H1 (cell line): ENCODE results near the gene FAM114A2. TPM values are rescaled to one million over a fixed set of nuclear protein-coding genes. Genes with fewer than 3 reads are reported as not detected.

Experiments
- CTCF ChIA-PET: fragments of 300-600 bp; sonication (Branson Sonifier 250); formaldehyde crosslinking; loops from one replicate; lab custom pipeline; 2021; ENCODE audit not compliant: partially characterized antibody; lab: Charles Lee
- POLR2A ChIA-PET: fragments of 300-600 bp; sonication (Branson Sonifier 250); formaldehyde crosslinking; loops from one replicate; lab custom pipeline; 2021; ENCODE audit warnings: inconsistent platforms; ENCODE audit not compliant: partially characterized antibody; lab: Charles Lee
- DNase-seq, 2 experiments: peaks; one replicate each; pipeline versions ENCODE4 v3.0.0 to v3.0.0-alpha.2; 2010 to 2022; ENCODE audit warnings: low spot score in 2 of 2, low read depth in 1 of 2, mixed read lengths in 1 of 2
- FAIRE-seq: peaks from 2 replicates; lab custom pipeline; 2011; peaks lifted over from hg19 to GRCh38; lab: Jason Lieb, UNC
- H2AFZ ChIP-seq: 2 replicates; pipeline ENCODE4 v1.8.1; 2012; ENCODE audit warnings: low read length, inconsistent platforms
- H2AK5ac ChIP-seq: 2 replicates; pipeline ENCODE4 v1.6.1; 2013; ENCODE audit warnings: low read depth, low read length
- H2BK120ac ChIP-seq: replicated peaks from 2 replicates; pipeline ENCODE3; 2013; ENCODE audit warnings: low read depth, low read length, inconsistent platforms
- H2BK12ac ChIP-seq: 2 replicates; pipeline ENCODE4 v1.6.1; 2013; ENCODE audit warnings: low read depth, low read length
- H2BK15ac ChIP-seq: 2 replicates; pipeline ENCODE4 v1.6.1; 2013; ENCODE audit warnings: low read length
- H2BK20ac ChIP-seq: 2 replicates; pipeline ENCODE4 v1.6.1; 2013; ENCODE audit warnings: low read length
- H2BK5ac ChIP-seq: 2 replicates; pipeline ENCODE4 v1.6.1; 2013; ENCODE audit warnings: low read depth, low read length
- H3K14ac ChIP-seq: 2 replicates; pipeline ENCODE4 v1.6.1; 2013; ENCODE audit warnings: inconsistent platforms; ENCODE audit not compliant: insufficient read length
- H3K18ac ChIP-seq: 2 replicates; pipeline ENCODE4 v1.6.1; 2013; ENCODE audit warnings: low read length; ENCODE audit errors: extremely low read depth
- H3K23ac ChIP-seq: 2 replicates; pipeline ENCODE4 v1.6.1; 2013; ENCODE audit warnings: inconsistent platforms; ENCODE audit not compliant: insufficient read length
- H3K23me2 ChIP-seq: 2 replicates; pipeline ENCODE4 v1.6.1; 2013; ENCODE audit warnings: low read depth, low read length
- H3K27ac ChIP-seq: 2 replicates; pipeline ENCODE4 v1.6.1; 2011; ENCODE audit warnings: low read depth, low read length, inconsistent platforms
- H3K27me3 ChIP-seq, 4 experiments: replicated peaks in 1 of 4; 1 replicate in 1 of 4; 2 replicates in 3 of 4; pipeline versions ENCODE4 v1.6.1 to v1.8.1; 2011 to 2013; ENCODE audit warnings: low read length in 3 of 4, mild to moderate bottlenecking in 3 of 4, inconsistent platforms in 2 of 4, mixed read lengths in 2 of 4, moderate library complexity in 1 of 4; ENCODE audit not compliant: control insufficient read depth in 3 of 4, insufficient read depth in 3 of 4; ENCODE audit errors: extremely low read depth in 1 of 4
- H3K36me3 ChIP-seq, 4 experiments: 2 replicates each; pipeline versions ENCODE4 v1.6.1 to v1.8.1; 2011 to 2013; ENCODE audit warnings: mild to moderate bottlenecking in 4 of 4, low read length in 3 of 4, moderate library complexity in 2 of 4, control low read depth in 1 of 4, inconsistent platforms in 1 of 4; ENCODE audit not compliant: insufficient read depth in 4 of 4, control insufficient read depth in 2 of 4
- H3K4ac ChIP-seq: replicated peaks from 2 replicates; pipeline ENCODE3; 2013; ENCODE audit warnings: low read length, low read depth, mixed read lengths, inconsistent platforms; ENCODE audit not compliant: insufficient read length
- H3K4me1 ChIP-seq, 4 experiments: replicated peaks in 1 of 4; 1 replicate in 1 of 4; 2 replicates in 3 of 4; pipeline versions ENCODE4 v1.6.1 to v1.8.1; 2011 to 2013; ENCODE audit warnings: low read length in 3 of 4, inconsistent platforms in 2 of 4, mixed read lengths in 1 of 4; ENCODE audit not compliant: insufficient read depth in 4 of 4, control insufficient read depth in 3 of 4
- H3K4me2 ChIP-seq, 2 experiments: 2 replicates each; pipeline versions ENCODE4 v1.6.1 to v1.8.1; 2011 to 2013; ENCODE audit warnings: low read depth in 2 of 2, low read length in 2 of 2, control low read depth in 1 of 2, inconsistent platforms in 1 of 2, mild to moderate bottlenecking in 1 of 2; ENCODE audit not compliant: insufficient read depth in 1 of 2
- H3K4me3 ChIP-seq, 4 experiments: fragments of 200-600, 300-600 bp in 1 of 4; sonication (generic), shearing (Covaris generic), sonication (Bioruptor Twin) in 1 of 4; 2 replicates each; pipeline versions ENCODE4 v1.5.1 to v1.8.1; 2011 to 2016; ENCODE audit warnings: low read length in 4 of 4, low read depth in 3 of 4, control low read depth in 2 of 4, inconsistent platforms in 2 of 4, mild to moderate bottlenecking in 2 of 4, mixed read lengths in 1 of 4, moderate library complexity in 1 of 4; ENCODE audit not compliant: insufficient read depth in 2 of 4; ENCODE audit errors: extremely low read depth in 1 of 4
- H3K56ac ChIP-seq: replicated peaks from 2 replicates; pipeline ENCODE3; 2013; ENCODE audit warnings: low read depth, mild to moderate bottlenecking, mixed read lengths, low read length, inconsistent platforms; ENCODE audit not compliant: insufficient read length
- H3K79me1 ChIP-seq: 2 replicates; pipeline ENCODE4 v1.6.1; 2013; ENCODE audit warnings: low read depth, low read length, control low read depth
- H3K79me2 ChIP-seq, 2 experiments: 2 replicates each; pipeline versions ENCODE4 v1.6.1 to v1.8.1; 2012 to 2013; ENCODE audit warnings: low read length in 2 of 2, mild to moderate bottlenecking in 2 of 2, inconsistent platforms in 1 of 2; ENCODE audit not compliant: insufficient read depth in 2 of 2, control insufficient read depth in 1 of 2
- H3K9ac ChIP-seq, 4 experiments: replicated peaks in 1 of 4; 1 replicate in 1 of 4; 2 replicates in 3 of 4; pipeline versions ENCODE4 v1.6.1 to v1.8.1; 2011 to 2013; ENCODE audit warnings: low read depth in 3 of 4, low read length in 3 of 4, control low read depth in 2 of 4, mild to moderate bottlenecking in 2 of 4, moderate library complexity in 2 of 4, inconsistent platforms in 1 of 4; ENCODE audit errors: extremely low read depth in 1 of 4
- H3K9me3 ChIP-seq, 2 experiments: 2 replicates each; pipeline versions ENCODE4 v1.6.1 to v1.8.1; 2012 to 2013; ENCODE audit warnings: mild to moderate bottlenecking in 2 of 2, moderate library complexity in 2 of 2, control low read depth in 1 of 2, inconsistent platforms in 1 of 2, low read depth in 1 of 2, low read length in 1 of 2, mixed read lengths in 1 of 2; ENCODE audit not compliant: insufficient read depth in 2 of 2
- H4K20me1 ChIP-seq, 2 experiments: replicated peaks in 1 of 2; 2 replicates each; pipeline versions ENCODE3 to v1.8.1; 2011 to 2013; ENCODE audit warnings: inconsistent platforms in 2 of 2, low read length in 2 of 2, mild to moderate bottlenecking in 1 of 2; ENCODE audit not compliant: insufficient read depth in 2 of 2, control insufficient read depth in 1 of 2
- H4K5ac ChIP-seq: 2 replicates; pipeline ENCODE4 v1.6.1; 2013; ENCODE audit warnings: low read length, low read depth, mixed read lengths, inconsistent platforms; ENCODE audit not compliant: insufficient read length
- H4K8ac ChIP-seq: 2 replicates; pipeline ENCODE4 v1.8.0; 2013; ENCODE audit warnings: mild to moderate bottlenecking, moderate library complexity, low read length, inconsistent platforms; ENCODE audit not compliant: insufficient read depth; ENCODE audit errors: extremely low read depth
- H4K91ac ChIP-seq: replicated peaks from 2 replicates; pipeline ENCODE3; 2013; ENCODE audit warnings: low read length, mixed read lengths, inconsistent platforms; ENCODE audit not compliant: insufficient read length
- ASH2L ChIP-seq: fragments of 200-600, 300-600 bp; sonication (generic); IDR thresholded peaks from one replicate; pipeline ENCODE4 v1.7.1; 2017; ENCODE audit warnings: low read length
- MAFK ChIP-seq: IDR thresholded peaks from 2 replicates; pipeline ENCODE4 v1.6.1; 2012; ENCODE audit warnings: low read depth, mild to moderate bottlenecking, improper control_type of control experiment, low read length
- SRF ChIP-seq: IDR thresholded peaks from 2 replicates; pipeline ENCODE4 v1.6.1; 2011; ENCODE audit warnings: mild to moderate bottlenecking, low read depth, low read length, moderate library complexity
- TAF7 ChIP-seq: optimal IDR thresholded peaks from 2 replicates; pipeline ENCODE3; 2011; ENCODE audit warnings: low read depth, mild to moderate bottlenecking, inconsistent platforms, low read length, moderate library complexity, borderline replicate concordance
- whole genome bisulfite sequencing, 2 experiments: shearing (Covaris generic) in 1 of 2; methylation state at CpG; one replicate each; pipeline versions ENCODE4 v1.1.6 to v1.1.7; 2013 to 2015; ENCODE audit warnings: low lambda C conversion rate in 2 of 2, mixed read lengths in 2 of 2, inconsistent platforms in 1 of 2, low coverage in 1 of 2, missing lambda C conversion rate in 1 of 2; ENCODE audit not compliant: insufficient replicate concordance in 2 of 2, insufficient coverage in 1 of 2, insufficient read length in 1 of 2; ENCODE audit errors: extremely low coverage in 1 of 2, missing lambda C conversion rate in 1 of 2; 5-methylcytosine and 5-hydroxymethylcytosine counted together
- long read RNA-seq, 2 experiments: library from RNA in 1 of 2; library from capped mRNA in 1 of 2; stranded (forward); transcript quantifications; one replicate each; pipeline ENCODE4 v2.0.0, GENCODE V29; 2021; ENCODE audit warnings: inconsistent platforms in 1 of 2
- polyA minus RNA-seq, 3 experiments: library from RNA; depleted of rRNA, polyadenylated mRNA; stranded (reverse); fragments of >200 nt; gene quantifications; 1 replicate in 2 of 3; 2 replicates in 1 of 3; pipeline ENCODE4 v1.2.3, GENCODE V29; 2011
- polyA plus RNA-seq, 7 experiments: library from polyadenylated mRNA; depleted of rRNA in 3 of 7; stranded (reverse) in 5 of 7; unstranded in 2 of 7; fragments of >200 nt in 5 of 7; fragments of 200-250 nt in 2 of 7; gene quantifications; 1 replicate in 5 of 7; 2 replicates in 1 of 7; 4 replicates in 1 of 7; pipeline versions ENCODE4 v1.2.1 to v1.2.3, GENCODE V29; 2011 to 2013; ENCODE audit warnings: missing spikeins in 2 of 7, mixed read lengths in 2 of 7
- total RNA-seq: library from RNA; stranded (reverse); fragmentation: NEBNext Ultra II Directional; extraction: Animal tissue kit (Norgen Biotek cat#: 25700); gene quantifications from 2 replicates; pipeline ENCODE4 v1.2.1, GENCODE V29; 2021
- TF ChIP-seq, protein P1 (sequence below), 3 experiments: IDR thresholded peaks; 1 replicate in 2 of 3; 2 replicates in 1 of 3; pipeline versions ENCODE4 v1.5.1 to v1.6.1; 2011; ENCODE audit warnings: low read length in 3 of 3, mild to moderate bottlenecking in 3 of 3, inconsistent platforms in 2 of 3, low read depth in 1 of 3, moderate library complexity in 1 of 3; ENCODE audit not compliant: insufficient read depth in 1 of 3; ENCODE audit errors: control extremely low read depth in 1 of 3

The FAM114A2 gene
- total RNA-seq (9.2 and 9.7 TPM in 2 replicates), polyA plus RNA-seq (2011; rRNA removed) (2.2 and 3.8 TPM in 2 replicates), polyA minus RNA-seq (2011; rRNA and poly(A)+ RNA removed) (9.7 and 15.1 TPM in 2 replicates)
- polyA plus RNA-seq (2011; cell fraction: cytosol; rRNA removed) = 4.0 TPM
- 3.1 TPM for polyA plus RNA-seq (2011; cell fraction: nucleus; rRNA removed)
- polyA plus RNA-seq (2012, experiment 1 of 2) = 6.4 to 12.8 TPM (median 8.7 TPM) in 4 replicates
- 0.51 TPM for polyA plus RNA-seq (2012, experiment 2 of 2)
- polyA plus RNA-seq (2013, experiment 1 of 2) = 7.6 TPM
- 8.2 TPM for polyA plus RNA-seq (2013, experiment 2 of 2)
- 12.3 TPM for polyA minus RNA-seq (2011; cell fraction: cytosol; rRNA and poly(A)+ RNA removed)
- 17.6 TPM for polyA minus RNA-seq (2011; cell fraction: nucleus; rRNA and poly(A)+ RNA removed)
- long read RNA-seq, experiment 1, full-length matches to known transcripts = 3 of 10 reads
- long read RNA-seq, experiment 1, partial matches to known transcripts = 3 of 10 reads
- long read RNA-seq, experiment 1, other reads (novel, unspliced or antisense) = 4 of 10 reads
- long read RNA-seq, experiment 2, full-length matches to known transcripts = 7 of 12 reads
- long read RNA-seq, experiment 2, partial matches to known transcripts = 1 of 12 reads
- long read RNA-seq, experiment 2, other reads (novel, unspliced or antisense) = 4 of 12 reads

DNA sequence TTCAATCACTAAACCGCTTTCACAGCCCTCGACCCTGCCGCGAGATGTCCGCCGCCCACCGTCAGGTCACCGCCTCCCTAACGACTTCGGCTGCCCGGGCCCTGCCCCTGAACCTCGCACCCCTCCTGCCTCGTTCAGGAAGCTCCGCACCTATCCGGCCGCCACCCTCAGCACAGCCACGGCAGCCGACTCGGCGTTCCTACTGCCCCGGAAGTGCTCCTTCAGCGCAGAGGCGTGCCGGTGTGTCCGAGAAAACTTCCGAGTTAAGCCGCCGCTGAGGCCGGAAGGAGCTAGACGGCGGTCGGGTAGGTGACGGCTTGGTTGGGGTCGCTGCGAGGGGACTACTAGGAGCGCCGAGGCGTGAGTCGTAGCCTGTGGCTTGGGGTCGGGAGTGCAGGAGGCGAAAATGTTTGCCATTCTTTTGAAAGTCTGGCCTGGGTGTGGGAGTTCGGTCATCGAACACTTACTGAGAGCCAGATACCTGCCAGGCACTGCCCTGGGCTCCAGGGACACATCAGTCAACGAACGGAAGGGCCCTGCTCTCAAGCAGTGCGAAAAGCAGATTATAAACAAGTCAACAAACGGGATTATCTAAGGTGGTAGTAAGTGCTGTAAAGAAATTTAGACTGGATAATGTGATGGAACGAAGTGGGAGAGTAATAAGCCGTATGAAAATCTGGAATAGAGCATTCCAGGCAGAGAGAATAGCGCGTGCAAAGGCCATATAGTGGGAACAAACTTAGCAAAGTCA, at the start of gene FAM114A2, which contains the start of gene MFAP3:
Gene FAM114A2, minus strand, starts transcription at position 204 of the 751 bp plus-strand sequence. CDS start 3,957 bp downstream, outside the sequence.
Gene MFAP3, plus strand, starts transcription at position 261 of the 751 bp plus-strand sequence. CDS start 10,756 bp downstream, outside the sequence.
- H2AFZ ChIP-seq = peak within 1 kb of the TSS; percentile 100
- no peaks in the 10 kb centered on the region for H3K9me3 ChIP-seq
- H3K27ac ChIP-seq = no peak within 1 kb of the TSS; the same call in 1 of the 2 replicates
- 0 out of 7 replicates have a peak, but pooled peaks cover 0 to 2% (median 0%) of the 10 kb centered on the region in 4 experiments for H3K4me1 ChIP-seq
- DNase-seq = peak; percentile 81 to 87
- H2BK20ac ChIP-seq = no peak within 1 kb of the TSS
- POLR2A ChIA-PET = no interaction called here
- no peak within 1 kb of the TSS for H3K4ac ChIP-seq
- 2% methylated on average over 38 of the region's 51 CpGs; no CpG with 5 or more reads in 1 of the 2 experiments for WGBS, 2 experiments
- peaks cover 8% of the 10 kb centered on the region for H3K23me2 ChIP-seq
- peaks cover 0 to 15% of the 10 kb centered on the region in 2 experiments; a peak in 2 of 4 replicates for H3K79me2 ChIP-seq
- peak within 1 kb of the TSS; percentile 75 for H4K8ac ChIP-seq
- H3K23ac ChIP-seq = no peak within 1 kb of the TSS
- peak within 1 kb of the TSS; percentile 1 for H4K5ac ChIP-seq
- peak within 1 kb of the TSS; percentile 44; the same call in 1 of the 2 replicates for H2BK12ac ChIP-seq
- H2AK5ac ChIP-seq = no peak within 1 kb of the TSS
- H4K20me1 ChIP-seq = peaks cover 0 to 2% of the 10 kb centered on the region in 2 experiments
- no peaks in the 10 kb centered on the region for H3K27me3 ChIP-seq
- H2BK5ac ChIP-seq = peak within 1 kb of the TSS; percentile 44; the same call in 1 of the 2 replicates
- H4K91ac ChIP-seq = no peak within 1 kb of the TSS
- no peak within 1 kb of the TSS for H2BK120ac ChIP-seq
- H2BK15ac ChIP-seq = no peak within 1 kb of the TSS
- CTCF ChIA-PET = interaction anchor here (0.6 to 1.0 kb wide), 2 partner anchors 142 to 805 kb away, joined by 3 read pairs; no protein-coding TSS in a partner anchor
- FAIRE-seq = no peak
- no peaks in the 10 kb centered on the region; the same call in 1 of the 2 replicates for H3K79me1 ChIP-seq
- peak within 1 kb of the TSS; percentile 89 to 94 for H3K4me2 ChIP-seq
- H3K36me3 ChIP-seq = no peaks in the 10 kb centered on the region
- H3K56ac ChIP-seq = no peak within 1 kb of the TSS
- H3K18ac ChIP-seq = peak within 1 kb of the TSS; percentile 55; the same call in 1 of the 2 replicates
- peak within 1 kb of the TSS; percentile 89 to 95 (median 91) for H3K4me3 ChIP-seq
- peak within 1 kb of the TSS in 3 of 4 experiments; percentile 56 to 93 (median 61); a peak in 6 of 7 replicates for H3K9ac ChIP-seq
- no peak within 1 kb of the TSS for H3K14ac ChIP-seq
- TF ChIP-seq MAFK (no peak; the same call in 1 of the 2 replicates), TAF7 (peak; percentile 43), ASH2L (peak; percentile 98), SRF (no peak)
- TF ChIP-seq, protein P1, sequence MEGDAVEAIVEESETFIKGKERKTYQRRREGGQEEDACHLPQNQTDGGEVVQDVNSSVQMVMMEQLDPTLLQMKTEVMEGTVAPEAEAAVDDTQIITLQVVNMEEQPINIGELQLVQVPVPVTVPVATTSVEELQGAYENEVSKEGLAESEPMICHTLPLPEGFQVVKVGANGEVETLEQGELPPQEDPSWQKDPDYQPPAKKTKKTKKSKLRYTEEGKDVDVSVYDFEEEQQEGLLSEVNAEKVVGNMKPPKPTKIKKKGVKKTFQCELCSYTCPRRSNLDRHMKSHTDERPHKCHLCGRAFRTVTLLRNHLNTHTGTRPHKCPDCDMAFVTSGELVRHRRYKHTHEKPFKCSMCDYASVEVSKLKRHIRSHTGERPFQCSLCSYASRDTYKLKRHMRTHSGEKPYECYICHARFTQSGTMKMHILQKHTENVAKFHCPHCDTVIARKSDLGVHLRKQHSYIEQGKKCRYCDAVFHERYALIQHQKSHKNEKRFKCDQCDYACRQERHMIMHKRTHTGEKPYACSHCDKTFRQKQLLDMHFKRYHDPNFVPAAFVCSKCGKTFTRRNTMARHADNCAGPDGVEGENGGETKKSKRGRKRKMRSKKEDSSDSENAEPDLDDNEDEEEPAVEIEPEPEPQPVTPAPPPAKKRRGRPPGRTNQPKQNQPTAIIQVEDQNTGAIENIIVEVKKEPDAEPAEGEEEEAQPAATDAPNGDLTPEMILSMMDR (IDR thresholded peaks at IDR 0.05; ENCODE audit: control extremely low read depth in 1 of 3, insufficient read depth in 1 of 3, low read depth in 1 of 3, low read length in 3 of 3) = no peak
